Panc1 (cell line): ENCODE measurements around the gene SLC13A1. TPM values are rescaled to one million over a fixed set of nuclear protein-coding genes. Genes with fewer than 3 reads are reported as not detected.

Experiments used
- ATAC-seq: fragments of 200-7000 bp; cut with Tn5 transposase; 2 replicates; pipeline ENCODE4 v1.9.1; 2020; ENCODE audit warnings: mild to moderate bottlenecking, moderate library complexity
- BruUV-seq: library from RNA; stranded (reverse); fragments of 400-500 nt; replicated peaks from 2 replicates; lab custom pipeline; 2021; lab: Mats Ljungman, UMichigan
- CTCF ChIA-PET: fragments of 300-600 bp; sonication (Branson Sonifier 250); formaldehyde crosslinking; loops from one replicate; lab custom pipeline; 2022; ENCODE audit warnings: antibody characterized with exemption; lab: Charles Lee
- POLR2A ChIA-PET: fragments of 300-600 bp; sonication (Branson Sonifier 250); formaldehyde crosslinking; loops from one replicate; lab custom pipeline; 2022; ENCODE audit warnings: antibody characterized with exemption; lab: Charles Lee
- DNase-seq: peaks from one replicate; pipeline ENCODE4 v3.0.0-alpha.2; 2010; ENCODE audit warnings: low read depth, low spot score
- H3K27ac ChIP-seq: 2 replicates; pipeline ENCODE4 v1.5.1; 2011; ENCODE audit warnings: mild to moderate bottlenecking, low read length, inconsistent platforms
- H3K27me3 ChIP-seq: fragments of 200-500 bp; sonication (Bioruptor generic); 2 replicates; pipeline ENCODE4 v1.6.0; 2014; ENCODE audit warnings: low read length, inconsistent platforms; ENCODE audit not compliant: control insufficient read depth, insufficient read depth
- H3K36me3 ChIP-seq: fragments of 200-500 bp; sonication (Bioruptor generic); 2 replicates; pipeline ENCODE4 v1.5.1; 2014; ENCODE audit warnings: inconsistent platforms, mild to moderate bottlenecking, low read length, moderate library complexity; ENCODE audit not compliant: control insufficient read depth, insufficient read depth
- H3K4me1 ChIP-seq: 2 replicates; pipeline ENCODE4 v1.5.1; 2011; ENCODE audit warnings: inconsistent platforms, mild to moderate bottlenecking, low read length, moderate library complexity; ENCODE audit not compliant: control insufficient read depth, insufficient read depth
- H3K4me3 ChIP-seq, 2 experiments: 2 replicates each; pipeline ENCODE4 v1.5.1; 2011 to 2012; ENCODE audit warnings: low read depth in 2 of 2, low read length in 2 of 2, mild to moderate bottlenecking in 2 of 2, inconsistent platforms in 1 of 2, moderate library complexity in 1 of 2
- H3K9me3 ChIP-seq: fragments of 200-500 bp; sonication (Bioruptor generic); 2 replicates; pipeline ENCODE4 v1.5.1; 2014; ENCODE audit warnings: low read depth, mild to moderate bottlenecking, inconsistent platforms, low read length, moderate library complexity; ENCODE audit not compliant: control insufficient read depth, insufficient read depth
- CTCF ChIP-seq: fragments of 450-650 bp; IDR thresholded peaks from 2 replicates; pipeline ENCODE4 v1.5.1; 2017; ENCODE audit warnings: mild to moderate bottlenecking
- POLR2AphosphoS5 ChIP-seq: IDR thresholded peaks from 2 replicates; pipeline ENCODE4 v1.6.1; 2012; ENCODE audit warnings: mild to moderate bottlenecking, low read depth, low read length, moderate library complexity
- REST ChIP-seq, 2 experiments: IDR thresholded peaks; 2 replicates each; pipeline ENCODE4 v1.6.1; 2011 to 2012; ENCODE audit warnings: low read depth in 2 of 2, control low read depth in 1 of 2, low read length in 1 of 2, mild to moderate bottlenecking in 1 of 2, moderate library complexity in 1 of 2; ENCODE audit not compliant: insufficient read depth in 1 of 2
- SIN3A ChIP-seq: IDR thresholded peaks from 2 replicates; pipeline ENCODE4 v1.6.1; 2012; ENCODE audit warnings: low read depth, mild to moderate bottlenecking, low read length, moderate library complexity, borderline replicate concordance; ENCODE audit not compliant: insufficient read depth
- TCF7L2 ChIP-seq: IDR thresholded peaks from 2 replicates; pipeline ENCODE4 v1.6.1; 2011; ENCODE audit warnings: mild to moderate bottlenecking, low read depth, low read length, inconsistent platforms
- in situ Hi-C: cut with HindIII; loops from 2 replicates; pipeline ENCODE4 v1.10.0; 2016; ENCODE audit warnings: low sequenced_read_pairs, low pct_unique_long_range_greater_than_20kb
- intact Hi-C: fragments of 100-400 bp; cut with micrococcal nuclease; formaldehyde crosslinking; loops from one replicate; pipeline ENCODE4 v1.10.0; 2022; ENCODE audit not compliant: unreplicated experiment
- total RNA-seq: library from RNA; stranded (reverse); gene quantifications from one replicate; pipeline ENCODE4 v1.2.1, GENCODE V29; 2021; ENCODE audit not compliant: unreplicated experiment

The SLC13A1 gene
- total RNA-seq, 1 experiment from 2014 or later, result not detected

- BruUV-seq, result no TSS peak
- ChIA-PET CTCF (no interaction called here), POLR2A (no interaction called here)
- intact Hi-C loops (no loop called here), in situ Hi-C loops (no loop called here)
- H3K4me3 ChIP-seq, result no peak overlapping the region
- H3K4me1 ChIP-seq, result no peaks in the 10 kb centered on the region
- no peaks in the 10 kb centered on the region for H3K27me3 ChIP-seq
- DNase-seq, result no peak
- ATAC-seq, result no peak
- H3K9me3 ChIP-seq, result no peaks in the 10 kb centered on the region
- no peak overlapping the region for H3K27ac ChIP-seq
- H3K36me3 ChIP-seq, result no peaks in the 10 kb centered on the region
- TF ChIP-seq CTCF (no peak), POLR2AphosphoS5 (no peak), TCF7L2 (no peak), SIN3A (no peak), REST (IDR thresholded peaks at IDR 0.05; ENCODE audit: insufficient read depth in 1 of 2, low read depth in 2 of 2, low read length in 1 of 2) (no peak)
These were observed 56.3 kb downstream of the SLC13A1 start for GRCh38 chr7:123143252-123144006.

GRCh38 chr7:123140561-123140960 lies 59.2 kb downstream of the SLC13A1 start:
- Histone ChIP-seq H3K27ac (no peak overlapping the region), H3K27me3 (no peaks in the 10 kb centered on the region), H3K4me3 (no peak overlapping the region), H3K36me3 (no peaks in the 10 kb centered on the region), H3K4me1 (no peaks in the 10 kb centered on the region), H3K9me3 (no peaks in the 10 kb centered on the region)
- no TSS peak for BruUV-seq
- ATAC-seq, result no peak
- no peak for DNase-seq
- ChIA-PET CTCF (no interaction called here), POLR2A (no interaction called here)
- intact Hi-C loops, result no loop called here
- in situ Hi-C loops, result no loop called here
- TF ChIP-seq CTCF, result no peak
- no peak for TF ChIP-seq POLR2AphosphoS5
- no peak for TF ChIP-seq REST (IDR thresholded peaks at IDR 0.05; ENCODE audit: insufficient read depth in 1 of 2, low read depth in 2 of 2, low read length in 1 of 2)
- TF ChIP-seq TCF7L2, result no peak
- TF ChIP-seq SIN3A, result no peak
